Activated CD8-positive, alpha-beta memory T cell treated with anti-CD3 and anti-CD28 coated beads, Interleukin-2, amount 50 U/mL, for 24 hours (primary cell): Measurements from ENCODE around the gene PGBD5.

ENCODE experiments used
- DNase-seq: peaks from one replicate; pipeline ENCODE4 v3.0.0-alpha.2; 2020; ENCODE audit errors: extremely low read depth

PGBD5 gene

GRCh38 chr1:230396966-230397365 lies 29.2 kb downstream of the PGBD5 start:
- no peak for DNase-seq

- no peak for DNase-seq
These were observed 30.2 kb downstream of the PGBD5 start for GRCh38 chr1:230395932-230396331.

- no peak for DNase-seq
These were observed 31.4 kb downstream of the PGBD5 start for GRCh38 chr1:230394741-230395140.

GRCh38 chr1:230394134-230394533 lies 32.0 kb downstream of the PGBD5 start:
- DNase-seq = no peak

GRCh38 chr1:230393722-230394121 lies 32.4 kb downstream of the PGBD5 start:
- DNase-seq = no peak

- DNase-seq = no peak
These were observed 33.1 kb downstream of the PGBD5 start for GRCh38 chr1:230392920-230393521.

GRCh38 chr1:230392536-230392909 lies 33.6 kb downstream of the PGBD5 start:
- DNase-seq = no peak

GRCh38 chr1:230391776-230392535 lies 34.2 kb downstream of the PGBD5 start:
- no peak for DNase-seq

- DNase-seq = no peak
These were observed 35.8 kb downstream of the PGBD5 start for GRCh38 chr1:230390371-230390770.

GRCh38 chr1:230387876-230388275 lies 38.3 kb downstream of the PGBD5 start:
- DNase-seq = no peak

- no peak for DNase-seq
These were observed 38.8 kb downstream of the PGBD5 start for GRCh38 chr1:230387296-230387695.

- no peak for DNase-seq
These were observed 39.4 kb downstream of the PGBD5 start for GRCh38 chr1:230386637-230387262.

- DNase-seq = no peak
These were observed 40.2 kb downstream of the PGBD5 start for GRCh38 chr1:230385930-230386329.

- no peak for DNase-seq
These were observed 41.0 kb downstream of the PGBD5 start for GRCh38 chr1:230385158-230385450.

- no peak for DNase-seq
These were observed 41.6 kb downstream of the PGBD5 start for GRCh38 chr1:230384380-230385157.

GRCh38 chr1:230383425-230383824 lies 42.7 kb downstream of the PGBD5 start:
- DNase-seq = no peak

GRCh38 chr1:230382001-230382491 lies 44.1 kb downstream of the PGBD5 start:
- DNase-seq = no peak

- DNase-seq = no peak
These were observed 44.5 kb downstream of the PGBD5 start for GRCh38 chr1:230381585-230381984.

- no peak for DNase-seq
These were observed 45.1 kb downstream of the PGBD5 start for GRCh38 chr1:230381049-230381467.

- no peak for DNase-seq
These were observed 46.2 kb downstream of the PGBD5 start for GRCh38 chr1:230379928-230380327.

GRCh38 chr1:230379462-230379861 lies 46.7 kb downstream of the PGBD5 start:
- no peak for DNase-seq

GRCh38 chr1:230377851-230378250 lies 48.3 kb downstream of the PGBD5 start:
- no peak for DNase-seq
